ENCODE data around the gene MYO16. TPM values are rescaled to one million over a fixed set of nuclear protein-coding genes. Genes with fewer than 3 reads are reported as not detected.
A peak's percentile ranks its signal among the peaks of the same experiment; 100 is the strongest.

Gene MYO16
- total RNA-seq, 1 donor from 2014 or later = 2.3 TPM

DNA sequence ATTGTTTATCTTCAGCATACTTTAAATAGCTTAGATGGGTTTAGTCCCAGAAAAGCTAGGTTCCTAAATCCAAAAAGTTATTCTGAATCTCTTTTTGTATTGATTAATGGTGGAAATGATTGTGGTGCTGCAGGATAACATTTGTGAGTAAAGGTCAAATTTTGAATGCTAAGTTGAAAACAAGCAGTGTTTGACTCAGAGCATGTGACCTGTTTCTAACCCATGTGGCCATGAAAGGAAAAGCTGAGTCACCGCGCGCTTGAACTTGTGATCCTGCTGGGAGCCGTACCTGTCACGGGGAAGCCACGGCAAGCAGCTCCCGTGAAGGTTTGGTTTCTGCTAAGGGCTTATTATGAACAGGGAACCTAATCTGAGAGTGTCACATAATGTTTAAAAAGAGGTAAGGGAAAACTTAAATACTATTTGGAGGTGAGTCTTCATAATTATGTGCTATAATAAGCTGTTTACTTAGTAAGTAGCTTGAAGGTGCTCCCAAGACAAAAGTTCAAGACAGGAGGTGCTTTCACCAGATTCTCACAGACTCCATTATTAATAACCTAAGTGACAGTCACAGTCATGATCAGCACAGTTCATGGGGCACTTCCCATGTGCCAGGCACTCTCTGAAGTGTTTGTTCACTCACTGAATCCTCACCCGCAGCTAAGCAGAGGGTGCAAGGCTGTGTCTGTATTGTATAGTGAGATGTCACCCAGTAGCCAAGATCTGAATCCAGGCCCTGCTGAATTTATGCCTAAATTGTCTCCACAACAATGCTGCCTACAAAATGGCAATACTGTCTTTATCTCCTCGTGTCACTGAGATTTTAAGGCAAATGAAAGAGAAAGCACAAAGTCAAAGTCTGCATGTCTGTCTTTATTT lies 286.5 kb downstream of the MYO16 start:
- Mint-ChIP-seq H3K9me3 (ENCODE audit: low read depth) (no peaks in the 10 kb centered on the region), H3K4me3 (ENCODE audit: low read depth) (no peak overlapping the region), H3K27ac (peak overlapping the region; percentile 98), H3K27me3 (no peaks in the 10 kb centered on the region), H3K36me3 (ENCODE audit: insufficient read depth) (no peaks in the 10 kb centered on the region), H3K4me1 (ENCODE audit: low read depth) (peaks cover 49% of the 10 kb centered on the region)
- peak; percentile 46 for DNase-seq (ENCODE audit: low spot score, unreplicated experiment)
- TF ChIP-seq CTCF (IDR thresholded peaks at IDR 0.05; ENCODE audit: unreplicated experiment) = no peak

GRCh38 chr13:108917581-108917980 lies 288.2 kb downstream of the MYO16 start:
- peak overlapping the region; percentile 65 for H3K27ac Mint-ChIP-seq
- H3K4me3 Mint-ChIP-seq (ENCODE audit: low read depth) = no peak overlapping the region
- peaks cover 45% of the 10 kb centered on the region for H3K4me1 Mint-ChIP-seq (ENCODE audit: low read depth)
- no peak for DNase-seq (ENCODE audit: low spot score, unreplicated experiment)
- no peaks in the 10 kb centered on the region for H3K36me3 Mint-ChIP-seq (ENCODE audit: insufficient read depth)
- TF ChIP-seq CTCF (IDR thresholded peaks at IDR 0.05; ENCODE audit: unreplicated experiment) = no peak
- H3K9me3 Mint-ChIP-seq (ENCODE audit: low read depth) = no peaks in the 10 kb centered on the region
- no peaks in the 10 kb centered on the region for H3K27me3 Mint-ChIP-seq

DNA sequence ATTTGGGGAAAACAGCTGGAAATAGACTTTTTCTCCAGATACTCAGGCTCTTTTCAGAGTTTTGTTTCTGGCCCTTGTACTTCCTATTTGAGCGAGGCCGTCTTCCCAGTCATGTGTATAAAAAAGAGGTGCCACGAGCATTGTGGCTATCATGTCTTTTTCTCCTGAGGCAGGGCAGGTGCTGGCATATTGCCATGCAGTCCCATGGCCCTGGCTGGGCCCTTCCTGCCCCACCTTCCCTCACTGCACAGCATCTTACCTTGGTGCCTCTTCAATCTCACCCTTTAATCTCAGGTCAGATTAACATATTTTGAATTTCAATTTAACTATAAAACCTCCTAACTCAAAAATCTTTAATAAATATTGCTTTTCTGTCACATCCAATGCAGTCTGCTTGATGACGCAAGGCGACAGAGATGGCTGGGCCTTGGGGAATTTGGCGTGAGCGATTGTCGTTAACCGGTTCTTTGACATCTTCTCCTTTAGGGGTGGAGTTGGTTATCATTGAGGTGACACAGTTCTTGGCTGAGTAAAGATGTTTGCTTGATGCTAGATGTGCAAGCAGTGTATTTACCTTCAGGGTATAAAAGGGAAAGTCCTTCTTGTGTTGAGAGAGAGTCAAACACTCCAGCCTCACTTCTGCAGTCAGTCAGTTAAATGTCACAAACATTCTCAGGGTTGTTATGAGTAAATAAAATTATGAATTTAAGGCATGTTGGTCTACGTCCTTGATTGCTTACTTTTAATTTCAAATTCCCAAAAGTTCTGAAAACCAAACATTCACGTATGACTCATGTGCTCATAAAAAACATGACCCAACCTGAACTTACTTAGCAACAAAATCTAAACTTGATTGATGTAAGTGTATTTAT lies 289.9 kb downstream of the MYO16 start:
- Mint-ChIP-seq H3K36me3 (ENCODE audit: insufficient read depth) (no peaks in the 10 kb centered on the region), H3K4me1 (ENCODE audit: low read depth) (peaks cover 45% of the 10 kb centered on the region), H3K27me3 (peaks cover 3% of the 10 kb centered on the region), H3K9me3 (ENCODE audit: low read depth) (no peaks in the 10 kb centered on the region), H3K27ac (peak overlapping the region; percentile 37), H3K4me3 (ENCODE audit: low read depth) (no peak overlapping the region)
- no peak for TF ChIP-seq CTCF (IDR thresholded peaks at IDR 0.05; ENCODE audit: unreplicated experiment)
- DNase-seq (ENCODE audit: low spot score, unreplicated experiment) = no peak

- Mint-ChIP-seq H3K9me3 (ENCODE audit: low read depth) (no peaks in the 10 kb centered on the region), H3K4me3 (ENCODE audit: low read depth) (no peak overlapping the region), H3K4me1 (ENCODE audit: low read depth) (peaks cover 39% of the 10 kb centered on the region), H3K27ac (no peak overlapping the region), H3K27me3 (peaks cover 7% of the 10 kb centered on the region), H3K36me3 (ENCODE audit: insufficient read depth) (no peaks in the 10 kb centered on the region)
- DNase-seq (ENCODE audit: low spot score, unreplicated experiment) = no peak
- no peak for TF ChIP-seq CTCF (IDR thresholded peaks at IDR 0.05; ENCODE audit: unreplicated experiment)
Measured at GRCh38 chr13:108920137-108920536, 290.7 kb downstream of the MYO16 start.

GRCh38 chr13:108921238-108921637 lies 291.8 kb downstream of the MYO16 start:
- TF ChIP-seq CTCF (IDR thresholded peaks at IDR 0.05; ENCODE audit: unreplicated experiment) = no peak
- Mint-ChIP-seq H3K4me3 (ENCODE audit: low read depth) (no peak overlapping the region), H3K9me3 (ENCODE audit: low read depth) (no peaks in the 10 kb centered on the region), H3K36me3 (ENCODE audit: insufficient read depth) (no peaks in the 10 kb centered on the region), H3K4me1 (ENCODE audit: low read depth) (peaks cover 28% of the 10 kb centered on the region), H3K27me3 (peaks cover 16% of the 10 kb centered on the region), H3K27ac (no peak overlapping the region)
- DNase-seq (ENCODE audit: low spot score, unreplicated experiment) = no peak

Measured in progenitor cell of endocrine pancreas (in vitro differentiated cells).